ENCODE measurements around the gene KHDC4. TPM values are rescaled to one million over a fixed set of nuclear protein-coding genes. Genes with fewer than 3 reads are reported as not detected.

KHDC4 gene
- total and polyA plus RNA-seq, 9 of the 15 experiments (the other 6 are each of a cell fraction or from before 2014, with no cell fraction given): 12.1 to 185 (median 65.6) TPM

- Histone ChIP-seq H3K27me3 (ENCODE audit: control insufficient read depth in 2 of 2, insufficient read depth in 2 of 2, low read length in 2 of 2) (no peaks in the 10 kb centered on the region), H4K20me1 (replicated peaks; ENCODE audit: control insufficient read depth, insufficient read depth, low read length) (no peaks in the 10 kb centered on the region), H3K36me3 (ENCODE audit: control insufficient read depth, insufficient read depth, low read length) (peaks cover 7% of the 10 kb centered on the region; the same call in 2 of the 3 replicates), H3K4me3 (no peak overlapping the region), H3K79me2 (ENCODE audit: control insufficient read depth, insufficient read depth, low read length) (peaks cover 17% of the 10 kb centered on the region), H3K4me2 (ENCODE audit: insufficient read depth, low read length) (no peak overlapping the region), H3K9me1 (ENCODE audit: control insufficient read depth, insufficient read depth, low read length) (no peaks in the 10 kb centered on the region), H2AFZ (ENCODE audit: low read depth, low read length) (peak overlapping the region; percentile 35; the same call in 1 of the 2 replicates), H3K9me3 (replicated peaks; ENCODE audit: control insufficient read depth, insufficient read depth, low read depth, low read length) (no peaks in the 10 kb centered on the region), H3K9ac (ENCODE audit: insufficient read depth in 1 of 2, low read depth in 2 of 2, low read length in 2 of 2) (no peak overlapping the region), H3K4me1 (replicated peaks in 1 of 2; ENCODE audit: control insufficient read depth in 2 of 2, insufficient read depth in 2 of 2, low read length in 2 of 2) (peaks cover 19 to 33% of the 10 kb centered on the region in 2 experiments), H3K27ac (ENCODE audit: extremely low read depth, low read depth, low read length) (no peak overlapping the region)
- in situ Hi-C loops (cut with MboI) (no loop called here), intact Hi-C loops (cut with micrococcal nuclease) (loop anchor here (1.0 to 10.0 kb wide), 5 partner anchors 45 to 187 kb away; partner anchors contain the start of genes LAMTOR2 and UBQLN4)
- ChIA-PET POLR2A (interaction anchor here (0.6 to 1.4 kb wide), 14 partner anchors 17 to 739 kb away, joined by 3 to 7 read pairs (median 3); no protein-coding TSS in a partner anchor), CTCF (ENCODE audit: low intra/inter-chr PET ratio) (interaction anchor here (1.0 to 3.5 kb wide), 4 partner anchors 46 to 128 kb away, joined by 4 to 42 read pairs (median 6); no protein-coding TSS in a partner anchor)
- FAIRE-seq (peak; percentile 91), DNase-seq (ENCODE audit: extremely low read depth in 1 of 4, low spot score in 3 of 4) (peak; percentile 54 to 81 (median 68)), ATAC-seq (peak; percentile 63)
- whole genome bisulfite sequencing (ENCODE audit: insufficient coverage, low coverage, missing lambda C conversion rate): 7% methylated on average over 1 of the region's 1 CpG
- BruUV-seq (replicated peaks): no TSS peak
- TF ChIP-seq REST (IDR thresholded peaks at IDR 0.05; ENCODE audit: borderline replicate concordance) (peak; percentile 92), REST (CRISPR knock-in tag; IDR thresholded peaks at IDR 0.05; ENCODE audit: low read depth) (no peak), JUND (IDR thresholded peaks at IDR 0.05; ENCODE audit: borderline replicate concordance, low read depth, low read length) (no peak), JUND (tag; IDR thresholded peaks at IDR 0.05; ENCODE audit: borderline replicate concordance, low read depth, low read length) (peak; percentile 42; the same call in 2 of the 3 replicates), BCLAF1 (IDR thresholded peaks at IDR 0.05; ENCODE audit: borderline replicate concordance in 1 of 2, control insufficient read depth in 1 of 2, low read depth in 2 of 2, low read length in 1 of 2) (no peak), BRD9 (IDR thresholded peaks at IDR 0.05; ENCODE audit: low read depth, partially characterized antibody) (peak; percentile 78), ZBTB33 (CRISPR knock-in tag; IDR thresholded peaks at IDR 0.05) (no peak)
Measured at GRCh38 chr1:155938220-155938627, 4.0 kb upstream of the KHDC4 start.

Data from K562 (cell line).